T-cell (primary cell): ENCODE data around the gene HAPLN3. TPM values are rescaled to one million over a fixed set of nuclear protein-coding genes. Genes with fewer than 3 reads are reported as not detected.

Source experiments
- ATAC-seq, 4 experiments: fragments of 200-7000 bp in 3 of 4; fragments of 150-1000 bp in 1 of 4; cut with Tn5 transposase; replicated peaks in 1 of 4; 1 replicate in 3 of 4; 2 replicates in 1 of 4; pipeline ENCODE4 v1.10.0; 2021; ENCODE audit warnings: moderate library complexity in 3 of 4, mild to moderate bottlenecking in 2 of 4, moderate number of reproducible peaks in 1 of 4
- CTCF ChIA-PET, 2 donors: fragments of 300-600 bp; sonication (Branson Sonifier 250); formaldehyde crosslinking; loops; one replicate each; lab custom pipeline; 2022; ENCODE audit warnings: antibody characterized with exemption in 2 of 2; lab: Charles Lee
- POLR2A ChIA-PET, 2 donors: fragments of 300-600 bp; sonication (Branson Sonifier 250); formaldehyde crosslinking; loops; one replicate each; lab custom pipeline; 2022; ENCODE audit warnings: antibody characterized with exemption in 2 of 2; lab: Charles Lee
- DNase-seq, 35 experiments: peaks; one replicate each; pipeline versions ENCODE4 v3.0.0 to v3.0.0-alpha.2; 2013 to 2023
- H3K27ac ChIP-seq: one replicate; pipeline ENCODE4 v1.5.1; 2013; ENCODE audit warnings: low read length
- H3K27me3 ChIP-seq, 2 experiments: replicated peaks in 1 of 2; 1 replicate in 1 of 2; 2 replicates in 1 of 2; pipeline versions ENCODE4 v1.6.1 to v1.7.0; 2013; ENCODE audit warnings: low read length in 1 of 2, mixed read lengths in 1 of 2; ENCODE audit not compliant: control insufficient read depth in 2 of 2, insufficient read depth in 2 of 2; ENCODE audit errors: extremely low read depth in 1 of 2
- H3K36me3 ChIP-seq, 2 donors: 1 replicate in 1 of 2; 2 replicates in 1 of 2; pipeline versions ENCODE4 v1.6.1 to v1.7.0; 2013; ENCODE audit warnings: low read length in 1 of 2; ENCODE audit not compliant: control insufficient read depth in 2 of 2, insufficient read depth in 1 of 2; ENCODE audit errors: extremely low read depth in 1 of 2
- H3K4me1 ChIP-seq, 2 experiments: 1 replicate in 1 of 2; 2 replicates in 1 of 2; pipeline versions ENCODE4 v1.6.1 to v1.7.0; 2013; ENCODE audit warnings: low read length in 2 of 2, mixed read lengths in 1 of 2; ENCODE audit not compliant: insufficient read depth in 2 of 2, control insufficient read depth in 1 of 2; ENCODE audit errors: extremely low read depth in 1 of 2
- H3K4me3 ChIP-seq, 2 donors: 1 replicate in 1 of 2; 2 replicates in 1 of 2; pipeline versions ENCODE4 v1.5.1 to v1.7.0; 2013; ENCODE audit warnings: mild to moderate bottlenecking in 2 of 2, low read length in 1 of 2, moderate library complexity in 1 of 2; ENCODE audit not compliant: control insufficient read depth in 1 of 2; ENCODE audit errors: extremely low read depth in 1 of 2
- H3K9me3 ChIP-seq: 2 replicates; pipeline ENCODE4 v1.7.0; 2013
- H3K27ac Mint-ChIP-seq, 2 donors: one replicate each; pipeline ENCODE4 v1.8.0; 2020 to 2021; ENCODE audit warnings: mild to moderate bottlenecking in 2 of 2, mixed read lengths in 2 of 2
- H3K27me3 Mint-ChIP-seq, 2 donors: one replicate each; pipeline ENCODE4 v1.8.0; 2021 to 2022; ENCODE audit warnings: mixed read lengths in 2 of 2
- H3K36me3 Mint-ChIP-seq: one replicate; pipeline ENCODE4 v1.8.0; 2021; ENCODE audit warnings: mixed read lengths
- H3K4me1 Mint-ChIP-seq, 3 donors: one replicate each; pipeline ENCODE4 v1.8.0; 2020 to 2022; ENCODE audit warnings: mixed read lengths in 3 of 3, mild to moderate bottlenecking in 1 of 3
- H3K4me3 Mint-ChIP-seq, 3 donors: one replicate each; pipeline ENCODE4 v1.8.0; 2020 to 2022; ENCODE audit warnings: mild to moderate bottlenecking in 3 of 3, mixed read lengths in 3 of 3, moderate library complexity in 3 of 3
- H3K9me3 Mint-ChIP-seq, 3 donors: one replicate each; pipeline ENCODE4 v1.8.0; 2020 to 2022; ENCODE audit warnings: mixed read lengths in 3 of 3
- WGBS: methylation state at CpG from one replicate; pipeline ENCODE4 v1.1.5; 2013; ENCODE audit warnings: missing lambda C conversion rate; ENCODE audit not compliant: insufficient coverage; 5-methylcytosine and 5-hydroxymethylcytosine counted together
- total RNA-seq, 35 experiments: library from RNA in 6 of 35; stranded (reverse) in 6 of 35; fragments of 120-200 nt in 1 of 35; gene quantifications; one replicate each; pipeline versions ENCODE4 v1.2.1 to v1.2.4 and lab custom pipeline; 2013 to 2026

HAPLN3 gene
- total RNA-seq, 5 donors from 2014 or later (not counting 1 experiment from before 2014, with no cell fraction given), result 86.2 to 187 (median 156) TPM

- POLR2A ChIA-PET, result no interaction called here
- Mint-ChIP-seq H3K9me3 (no peaks in the 10 kb centered on the region), H3K36me3 (peaks cover 46% of the 10 kb centered on the region), H3K27me3 (no peaks in the 10 kb centered on the region), H3K4me1 (peaks cover 4 to 22% (median 5%) of the 10 kb centered on the region in 3 donors), H3K27ac (no peak overlapping the region), H3K4me3 (no peak overlapping the region)
- Histone ChIP-seq H3K9me3 (no peaks in the 10 kb centered on the region), H3K36me3 (peaks cover 11 to 43% of the 10 kb centered on the region in 2 donors), H3K27me3 (peaks cover 0 to 6% of the 10 kb centered on the region in 2 experiments), H3K4me1 (no peaks in the 10 kb centered on the region), H3K4me3 (no peak overlapping the region), H3K27ac (no peak overlapping the region)
- ATAC-seq (no peak), DNase-seq (no peak)
- WGBS, result 90% methylated on average over 2 of the region's 11 CpGs
- CTCF ChIA-PET, result no interaction called here
Measured at GRCh38 chr15:88877415-88877814, 17.9 kb downstream of the HAPLN3 start.

- Histone ChIP-seq H3K4me3 (no peak overlapping the region), H3K27ac (no peak overlapping the region), H3K4me1 (no peaks in the 10 kb centered on the region), H3K9me3 (no peaks in the 10 kb centered on the region), H3K36me3 (peaks cover 11 to 40% of the 10 kb centered on the region in 2 donors), H3K27me3 (peaks cover 0 to 11% of the 10 kb centered on the region in 2 experiments)
- WGBS, result 91% methylated on average over 4 of the region's 10 CpGs
- Mint-ChIP-seq H3K27ac (no peak overlapping the region), H3K36me3 (peaks cover 46% of the 10 kb centered on the region), H3K4me1 (peaks cover 0 to 13% (median 2%) of the 10 kb centered on the region in 3 donors), H3K27me3 (no peaks in the 10 kb centered on the region), H3K9me3 (no peaks in the 10 kb centered on the region), H3K4me3 (no peak overlapping the region)
- CTCF ChIA-PET, result interaction anchor here in 1 of 2 donors (0.6 kb wide), 1 partner anchor 440 kb away, joined by 4 read pairs; no protein-coding TSS in a partner anchor
- DNase-seq (no peak), ATAC-seq (no peak)
- POLR2A ChIA-PET, result no interaction called here
Measured at GRCh38 chr15:88876573-88876972, 18.8 kb downstream of the HAPLN3 start.

- WGBS, result 72% methylated on average over 4 of the region's 6 CpGs
- POLR2A ChIA-PET, result no interaction called here
Measured at GRCh38 chr15:88874684-88875083, 20.7 kb downstream of the HAPLN3 start.

GRCh38 chr15:88874275-88874674 lies 21.1 kb downstream of the HAPLN3 start:
- H3K27ac ChIP-seq, result no peak overlapping the region
- Mint-ChIP-seq H3K9me3 (no peaks in the 10 kb centered on the region), H3K4me3 (no peak overlapping the region), H3K27me3 (no peaks in the 10 kb centered on the region), H3K4me1 (peaks cover 0 to 9% (median 0%) of the 10 kb centered on the region in 3 donors), H3K27ac (no peak overlapping the region), H3K36me3 (peaks cover 31% of the 10 kb centered on the region)
- WGBS, result 97% methylated on average over 6 of the region's 15 CpGs
- H3K36me3 ChIP-seq, result peaks cover 3 to 26% of the 10 kb centered on the region in 2 donors
- no peak for DNase-seq
- no peaks in the 10 kb centered on the region for H3K9me3 ChIP-seq
- ChIA-PET CTCF (interaction anchor here in 1 of 2 donors (0.6 kb wide), 1 partner anchor 256 kb away, joined by 3 read pairs; no protein-coding TSS in a partner anchor), POLR2A (no interaction called here)
- H3K27me3 ChIP-seq, result peaks cover 0 to 12% of the 10 kb centered on the region in 2 experiments
- ATAC-seq, result no peak
- no peak overlapping the region for H3K4me3 ChIP-seq
- no peaks in the 10 kb centered on the region for H3K4me1 ChIP-seq

More at GRCh38 chr15:88874684-88875083, 20.7 kb downstream of the HAPLN3 start:
- CTCF ChIA-PET, result no interaction called here
- no peaks in the 10 kb centered on the region for H3K27me3 Mint-ChIP-seq
- DNase-seq (no peak), ATAC-seq (no peak)
- Histone ChIP-seq H3K27me3 (peaks cover 0 to 12% of the 10 kb centered on the region in 2 experiments), H3K4me3 (no peak overlapping the region), H3K36me3 (peaks cover 6 to 28% of the 10 kb centered on the region in 2 donors), H3K27ac (no peak overlapping the region), H3K4me1 (no peaks in the 10 kb centered on the region), H3K9me3 (no peaks in the 10 kb centered on the region)
- H3K4me1 Mint-ChIP-seq, result peaks cover 0 to 9% (median 0%) of the 10 kb centered on the region in 3 donors
- H3K27ac Mint-ChIP-seq, result no peak overlapping the region
- H3K4me3 Mint-ChIP-seq, result no peak overlapping the region
- peaks cover 34% of the 10 kb centered on the region for H3K36me3 Mint-ChIP-seq
- no peaks in the 10 kb centered on the region for H3K9me3 Mint-ChIP-seq

- peaks cover 0 to 23% of the 10 kb centered on the region in 2 donors for H3K36me3 ChIP-seq
- POLR2A ChIA-PET, result no interaction called here
- 88% methylated on average over 5 of the region's 13 CpGs for WGBS
- no peak overlapping the region for H3K4me3 ChIP-seq
- DNase-seq, result no peak
- no peak overlapping the region for H3K4me3 Mint-ChIP-seq
- peaks cover 0 to 12% of the 10 kb centered on the region in 2 experiments for H3K27me3 ChIP-seq
- peaks cover 30% of the 10 kb centered on the region for H3K36me3 Mint-ChIP-seq
- H3K27ac ChIP-seq, result no peak overlapping the region
- H3K27ac Mint-ChIP-seq, result no peak overlapping the region
- no peaks in the 10 kb centered on the region for H3K9me3 Mint-ChIP-seq
- H3K9me3 ChIP-seq, result no peaks in the 10 kb centered on the region
- H3K27me3 Mint-ChIP-seq, result no peaks in the 10 kb centered on the region
- CTCF ChIA-PET, result interaction anchor here in 1 of 2 donors (0.6 kb wide), 1 partner anchor 256 kb away, joined by 3 read pairs; no protein-coding TSS in a partner anchor
- peaks cover 0 to 9% (median 0%) of the 10 kb centered on the region in 3 donors for H3K4me1 Mint-ChIP-seq
- no peaks in the 10 kb centered on the region for H3K4me1 ChIP-seq
- ATAC-seq, result no peak
Measured at GRCh38 chr15:88873786-88874185, 21.6 kb downstream of the HAPLN3 start.

GRCh38 chr15:88872706-88873105 lies 22.6 kb downstream of the HAPLN3 start:
- Histone ChIP-seq H3K9me3 (no peaks in the 10 kb centered on the region), H3K27ac (no peak overlapping the region), H3K4me1 (no peaks in the 10 kb centered on the region), H3K36me3 (peaks cover 0 to 15% of the 10 kb centered on the region in 2 donors), H3K27me3 (peaks cover 0 to 12% of the 10 kb centered on the region in 2 experiments), H3K4me3 (no peak overlapping the region)
- Mint-ChIP-seq H3K4me3 (no peak overlapping the region), H3K9me3 (no peaks in the 10 kb centered on the region), H3K36me3 (peaks cover 28% of the 10 kb centered on the region), H3K27me3 (no peaks in the 10 kb centered on the region), H3K4me1 (peaks cover 0 to 9% (median 0%) of the 10 kb centered on the region in 3 donors), H3K27ac (no peak overlapping the region)
- DNase-seq, result no peak
- CTCF ChIA-PET, result interaction anchor here in 1 of 2 donors (0.5 kb wide), 1 partner anchor 630 kb away, joined by 3 read pairs; no protein-coding TSS in a partner anchor
- WGBS, result no CpG with 5 or more reads among the region's 9 CpGs
- no peak for ATAC-seq
- POLR2A ChIA-PET, result no interaction called here
